Gastrocnemius medialis (tissue), 4 donors: ENCODE results near the gene COL9A3. TPM values are rescaled to one million over a fixed set of nuclear protein-coding genes. Genes with fewer than 3 reads are reported as not detected.

Experiments used
- ATAC-seq, 2 donors: fragments of 150-250 bp; one replicate each; pipeline ENCODE4 v1.9.1; 2016
- DNase-seq, 2 donors: peaks; one replicate each; pipeline ENCODE4 v3.0.0-alpha.2; 2019
- H3K27ac ChIP-seq, 4 donors: fragments of 200-600 bp; sonication (generic); 1 replicate in 1 of 4; 2 replicates in 3 of 4; pipeline ENCODE4 v1.5.1; 2016 to 2018; ENCODE audit warnings: mild to moderate bottlenecking in 2 of 4, moderate library complexity in 1 of 4
- H3K27me3 ChIP-seq, 3 donors: fragments of 200-600 bp; sonication (generic) in 2 of 3; 1 replicate in 1 of 3; 2 replicates in 2 of 3; pipeline versions ENCODE4 v1.5.1 to v1.6.0; 2016 to 2019; ENCODE audit warnings: mild to moderate bottlenecking in 1 of 3, moderate library complexity in 1 of 3
- H3K36me3 ChIP-seq, 2 donors: fragments of 200-600 bp; sonication (generic) in 1 of 2; one replicate each; pipeline ENCODE4 v1.5.1; 2017 to 2018
- H3K4me1 ChIP-seq, 2 donors: fragments of 200-600 bp; sonication (generic) in 1 of 2; one replicate each; pipeline ENCODE4 v1.5.1; 2016 to 2017; ENCODE audit warnings: mild to moderate bottlenecking in 2 of 2
- H3K4me3 ChIP-seq, 4 donors: fragments of 200-600 bp; sonication (generic) in 3 of 4; 1 replicate in 1 of 4; 2 replicates in 3 of 4; pipeline ENCODE4 v1.5.1; 2016 to 2019; ENCODE audit warnings: mild to moderate bottlenecking in 2 of 4
- H3K9me3 ChIP-seq, 3 donors: fragments of 200-600 bp; sonication (generic) in 2 of 3; 1 replicate in 1 of 3; 2 replicates in 2 of 3; pipeline ENCODE4 v1.5.1; 2016 to 2019
- CTCF ChIP-seq, 5 experiments: fragments of 450-650 bp in 3 of 5; fragments of 200-600 bp in 2 of 5; sonication (generic) in 2 of 5; IDR thresholded peaks in 4 of 5; conservative IDR thresholded peaks in 1 of 5; 1 replicate in 4 of 5; 2 replicates in 1 of 5; pipeline ENCODE4 v1.5.1; 2016 to 2019; ENCODE audit warnings: antibody characterized with exemption in 5 of 5, mild to moderate bottlenecking in 3 of 5, moderate library complexity in 3 of 5
- POLR2A ChIP-seq, 2 donors: fragments of 450-650 bp; IDR thresholded peaks; one replicate each; pipeline ENCODE4 v1.6.1; 2017; ENCODE audit warnings: antibody characterized with exemption in 2 of 2, mild to moderate bottlenecking in 2 of 2, moderate library complexity in 2 of 2
- in situ Hi-C, 4 donors: fragments of 200-750 bp; cut with MboI; loops; one replicate each; pipeline versions ENCODE4 v1.15.0 to v1.8.0; 2017; ENCODE audit warnings: low sequenced_read_pairs in 4 of 4
- intact Hi-C: fragments of 100-400 bp; cut with DNase I; formaldehyde crosslinking; loops from one replicate; pipeline ENCODE4 v1.15.1; 2023; ENCODE audit warnings: low total_unique reads
- total RNA-seq, 4 donors: library from RNA; depleted of rRNA; stranded (reverse); fragments of >200 nt; gene quantifications; one replicate each; pipeline versions ENCODE4 v1.1.0 to v1.2.3, GENCODE V29; 2016

The COL9A3 gene
- total RNA-seq, 4 donors from 2014 or later, result 0.41 to 4.1 (median 1.6) TPM

- intact Hi-C loops, result loop anchor here (5.0 to 10.0 kb wide), 3 partner anchors 137 to 425 kb away; partner anchors contain the start of genes CABLES2, DIDO1 and YTHDF1
- in situ Hi-C loops, result loop anchor here in 1 of 4 donors (25.0 kb wide), 1 partner anchor 128 kb away; no protein-coding TSS in a partner anchor
Observed at GRCh38 chr20:62790075-62790474, 26.8 kb upstream of the COL9A3 start.

GRCh38 chr20:62791301-62792181 lies 25.3 kb upstream of the COL9A3 start:
- DNase-seq (peak in 1 of 2 donors; percentile 61), ATAC-seq (no peak)
- no peaks in the 10 kb centered on the region for H3K27me3 ChIP-seq
- intact Hi-C loops, result loop anchor here (1.0 to 10.0 kb wide), 5 partner anchors 123 to 423 kb away; partner anchors contain the start of genes CABLES2, DIDO1 and YTHDF1
- H3K27ac ChIP-seq, result no peak overlapping the region
- TF ChIP-seq POLR2A (IDR thresholded peaks at IDR 0.05) (no peak), CTCF (IDR thresholded peaks at IDR 0.05 in 4 of 5, conservative IDR thresholded peaks at IDR 0.05 in 1 of 5) (peak; percentile 55 to 80 (median 77))
- no peaks in the 10 kb centered on the region for H3K36me3 ChIP-seq
- in situ Hi-C loops, result loop anchor here in 1 of 4 donors (25.0 kb wide), 1 partner anchor 129 kb away; no protein-coding TSS in a partner anchor
- peaks cover 7 to 9% of the 10 kb centered on the region in 2 donors for H3K4me1 ChIP-seq
- H3K9me3 ChIP-seq, result no peaks in the 10 kb centered on the region
- H3K4me3 ChIP-seq, result no peak overlapping the region

More at GRCh38 chr20:62790075-62790474, 26.8 kb upstream of the COL9A3 start:
- no peaks in the 10 kb centered on the region for H3K36me3 ChIP-seq
- H3K9me3 ChIP-seq, result no peaks in the 10 kb centered on the region
- DNase-seq (no peak), ATAC-seq (no peak)
- TF ChIP-seq POLR2A (IDR thresholded peaks at IDR 0.05) (no peak), CTCF (IDR thresholded peaks at IDR 0.05 in 4 of 5, conservative IDR thresholded peaks at IDR 0.05 in 1 of 5) (no peak)
- no peak overlapping the region for H3K4me3 ChIP-seq
- H3K4me1 ChIP-seq, result peaks cover 6 to 9% of the 10 kb centered on the region in 2 donors
- no peaks in the 10 kb centered on the region for H3K27me3 ChIP-seq
- H3K27ac ChIP-seq, result no peak overlapping the region

- intact Hi-C loops (loop anchor here (5.0 to 10.0 kb wide), 3 partner anchors 135 to 422 kb away; partner anchors contain the start of genes CABLES2, DIDO1 and YTHDF1), in situ Hi-C loops (loop anchor here in 1 of 4 donors (25.0 kb wide), 1 partner anchor 130 kb away; no protein-coding TSS in a partner anchor)
- Histone ChIP-seq H3K27ac (peak overlapping the region in 1 of 4 donors; percentile 83), H3K36me3 (no peaks in the 10 kb centered on the region), H3K4me3 (no peak overlapping the region), H3K27me3 (no peaks in the 10 kb centered on the region), H3K4me1 (peaks cover 12 to 13% of the 10 kb centered on the region in 2 donors), H3K9me3 (no peaks in the 10 kb centered on the region)
- no peak for TF ChIP-seq CTCF (IDR thresholded peaks at IDR 0.05 in 4 of 5, conservative IDR thresholded peaks at IDR 0.05 in 1 of 5)
- no peak for TF ChIP-seq POLR2A (IDR thresholded peaks at IDR 0.05)
- ATAC-seq, result no peak
- DNase-seq, result no peak
Observed at GRCh38 chr20:62792182-62792939, 24.5 kb upstream of the COL9A3 start.

GRCh38 chr20:62792940-62793756 lies 23.7 kb upstream of the COL9A3 start:
- no peaks in the 10 kb centered on the region for H3K9me3 ChIP-seq
- H3K36me3 ChIP-seq, result peaks cover 0 to 4% of the 10 kb centered on the region in 2 donors
- no peak for DNase-seq
- intact Hi-C loops (loop anchor here (5.0 to 10.0 kb wide), 3 partner anchors 134 to 422 kb away; partner anchors contain the start of genes CABLES2, DIDO1 and YTHDF1), in situ Hi-C loops (loop anchor here in 1 of 4 donors (25.0 kb wide), 1 partner anchor 131 kb away; no protein-coding TSS in a partner anchor)
- ATAC-seq, result no peak
- peak overlapping the region in 1 of 4 donors; percentile 75 for H3K4me3 ChIP-seq
- H3K27me3 ChIP-seq, result no peaks in the 10 kb centered on the region
- TF ChIP-seq POLR2A (IDR thresholded peaks at IDR 0.05), result no peak
- no peak for TF ChIP-seq CTCF (IDR thresholded peaks at IDR 0.05 in 4 of 5, conservative IDR thresholded peaks at IDR 0.05 in 1 of 5)
- H3K27ac ChIP-seq, result peak overlapping the region; percentile 82 to 89 (median 84)
- peaks cover 13 to 15% of the 10 kb centered on the region in 2 donors for H3K4me1 ChIP-seq
